ENCODE measurements around the gene IP6K1. TPM values are rescaled to one million over a fixed set of nuclear protein-coding genes. Genes with fewer than 3 reads are reported as not detected.

IP6K1 gene
- total RNA-seq, 4 donors from 2014 or later, result 13.5 to 22.2 (median 19.5) TPM

- H3K9me3 ChIP-seq, result no peaks in the 10 kb centered on the region
- in situ Hi-C loops (cut with MboI; ENCODE audit: low sequenced_read_pairs in 4 of 4), result no loop called here
- no peak overlapping the region for H3K27ac ChIP-seq
- peaks cover 0 to 57% of the 10 kb centered on the region in 2 donors for H3K36me3 ChIP-seq
- no peak for ATAC-seq
- DNase-seq, result no peak
- TF ChIP-seq POLR2A (IDR thresholded peaks at IDR 0.05), result no peak
- no peak for TF ChIP-seq CTCF (IDR thresholded peaks at IDR 0.05 in 4 of 5, conservative IDR thresholded peaks at IDR 0.05 in 1 of 5)
- peaks cover 0 to 3% (median 0%) of the 10 kb centered on the region in 3 donors for H3K27me3 ChIP-seq
- H3K4me1 ChIP-seq, result peaks cover 0 to 12% of the 10 kb centered on the region in 2 donors
- intact Hi-C loops (cut with DNase I; ENCODE audit: low total_unique reads), result no loop called here
- H3K4me3 ChIP-seq, result no peak overlapping the region
Observed at GRCh38 chr3:49683162-49683561, 103.2 kb downstream of the IP6K1 start.

DNA sequence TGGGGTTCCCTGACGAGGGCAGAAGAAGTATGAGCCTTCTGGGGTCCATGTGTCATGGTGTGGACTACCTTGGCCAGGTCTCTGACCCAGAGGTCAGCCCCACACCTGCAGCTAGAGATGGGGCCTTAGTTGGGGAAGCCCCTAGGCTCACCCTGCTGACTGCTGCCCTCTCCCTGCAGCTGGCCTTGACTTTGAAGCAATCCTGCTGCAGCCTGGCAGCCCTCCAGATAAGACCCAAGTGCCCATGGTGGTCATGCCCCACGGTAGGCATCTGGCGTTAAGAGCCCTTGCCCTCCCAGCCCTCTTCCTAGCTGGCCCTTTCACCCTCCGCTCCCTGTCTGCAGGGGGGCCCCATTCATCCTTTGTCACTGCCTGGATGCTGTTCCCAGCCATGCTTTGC, 104.8 kb downstream of the IP6K1 start:
- H3K4me1 ChIP-seq, result peaks cover 0 to 4% of the 10 kb centered on the region in 2 donors
- ATAC-seq, result no peak
- peaks cover 0 to 74% of the 10 kb centered on the region in 2 donors for H3K36me3 ChIP-seq
- no peak overlapping the region for H3K4me3 ChIP-seq
- H3K27ac ChIP-seq, result no peak overlapping the region
- in situ Hi-C loops (cut with MboI; ENCODE audit: low sequenced_read_pairs in 4 of 4), result no loop called here
- H3K27me3 ChIP-seq, result peaks cover 0 to 3% (median 0%) of the 10 kb centered on the region in 3 donors
- TF ChIP-seq POLR2A (IDR thresholded peaks at IDR 0.05) (no peak), CTCF (IDR thresholded peaks at IDR 0.05 in 4 of 5, conservative IDR thresholded peaks at IDR 0.05 in 1 of 5) (no peak)
- H3K9me3 ChIP-seq, result no peaks in the 10 kb centered on the region
- intact Hi-C loops (cut with DNase I; ENCODE audit: low total_unique reads), result no loop called here
- no peak for DNase-seq

GRCh38 chr3:49681232-49681522, 105.2 kb downstream of the IP6K1 start:
- TF ChIP-seq POLR2A (IDR thresholded peaks at IDR 0.05) (no peak), CTCF (IDR thresholded peaks at IDR 0.05 in 4 of 5, conservative IDR thresholded peaks at IDR 0.05 in 1 of 5) (no peak)
- DNase-seq, result no peak
- no peak for ATAC-seq

DNA sequence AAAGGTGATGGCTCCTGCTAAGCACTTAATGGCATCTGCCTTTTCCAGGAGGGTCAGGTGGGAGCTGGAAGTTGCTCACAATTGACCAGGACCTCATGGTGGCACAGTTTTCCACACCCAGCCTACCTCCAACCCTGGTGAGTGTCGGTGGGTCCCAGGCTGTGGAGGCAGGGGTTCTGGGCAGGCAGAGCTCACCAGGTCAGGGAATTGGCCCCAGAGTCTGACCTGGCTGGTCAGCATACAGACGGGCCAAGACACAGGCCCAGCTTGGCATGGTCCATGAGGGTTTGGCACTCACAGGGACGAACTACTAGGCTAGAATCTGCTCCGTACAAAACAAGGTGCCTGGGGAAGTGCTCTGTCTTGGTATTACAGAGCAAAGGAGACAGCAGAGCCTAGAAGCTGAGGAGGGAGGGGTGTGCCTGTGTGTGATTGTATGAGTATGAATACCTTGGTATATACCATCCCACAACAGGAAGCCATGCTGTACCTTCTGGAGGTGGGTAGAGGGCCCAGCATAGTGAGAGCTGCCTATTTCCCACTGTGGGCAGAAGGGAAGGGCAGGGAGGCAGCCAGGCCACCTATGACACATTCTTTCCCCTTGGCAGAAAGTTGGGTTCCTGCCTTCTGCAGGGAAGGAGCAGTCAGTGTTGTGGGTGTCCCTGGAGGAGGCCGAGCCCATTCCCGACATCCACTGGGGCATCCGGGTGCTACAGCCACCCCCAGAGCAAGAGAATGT, 105.7 kb downstream of the IP6K1 start:
- H3K27ac ChIP-seq, result no peak overlapping the region
- in situ Hi-C loops (cut with MboI; ENCODE audit: low sequenced_read_pairs in 4 of 4), result no loop called here
- DNase-seq, result no peak
- no peaks in the 10 kb centered on the region for H3K9me3 ChIP-seq
- no peak for TF ChIP-seq CTCF (IDR thresholded peaks at IDR 0.05 in 4 of 5, conservative IDR thresholded peaks at IDR 0.05 in 1 of 5)
- H3K4me1 ChIP-seq, result peaks cover 0 to under 1% of the 10 kb centered on the region in 2 donors
- no peak overlapping the region for H3K4me3 ChIP-seq
- H3K27me3 ChIP-seq, result no peaks in the 10 kb centered on the region
- no peak for ATAC-seq
- intact Hi-C loops (cut with DNase I; ENCODE audit: low total_unique reads), result no loop called here
- peaks cover 0 to 82% of the 10 kb centered on the region in 2 donors for H3K36me3 ChIP-seq

More at GRCh38 chr3:49681232-49681522, 105.2 kb downstream of the IP6K1 start:
- H3K27me3 ChIP-seq, result peaks cover 0 to under 1% (median 0%) of the 10 kb centered on the region in 3 donors
- peaks cover 0 to 2% of the 10 kb centered on the region in 2 donors for H3K4me1 ChIP-seq
- peaks cover 0 to 77% of the 10 kb centered on the region in 2 donors for H3K36me3 ChIP-seq
- H3K9me3 ChIP-seq, result no peaks in the 10 kb centered on the region
- no peak overlapping the region for H3K4me3 ChIP-seq
- no peak overlapping the region for H3K27ac ChIP-seq
- intact Hi-C loops (cut with DNase I; ENCODE audit: low total_unique reads) (no loop called here), in situ Hi-C loops (cut with MboI; ENCODE audit: low sequenced_read_pairs in 4 of 4) (no loop called here)

All from gastrocnemius medialis (tissue), 4 donors.